ENCODE results near the gene PERCC1. TPM values are rescaled to one million over a fixed set of nuclear protein-coding genes. Genes with fewer than 3 reads are reported as not detected.

Gene PERCC1
- total RNA-seq, 3 donors from 2014 or later: not detected

DNA sequence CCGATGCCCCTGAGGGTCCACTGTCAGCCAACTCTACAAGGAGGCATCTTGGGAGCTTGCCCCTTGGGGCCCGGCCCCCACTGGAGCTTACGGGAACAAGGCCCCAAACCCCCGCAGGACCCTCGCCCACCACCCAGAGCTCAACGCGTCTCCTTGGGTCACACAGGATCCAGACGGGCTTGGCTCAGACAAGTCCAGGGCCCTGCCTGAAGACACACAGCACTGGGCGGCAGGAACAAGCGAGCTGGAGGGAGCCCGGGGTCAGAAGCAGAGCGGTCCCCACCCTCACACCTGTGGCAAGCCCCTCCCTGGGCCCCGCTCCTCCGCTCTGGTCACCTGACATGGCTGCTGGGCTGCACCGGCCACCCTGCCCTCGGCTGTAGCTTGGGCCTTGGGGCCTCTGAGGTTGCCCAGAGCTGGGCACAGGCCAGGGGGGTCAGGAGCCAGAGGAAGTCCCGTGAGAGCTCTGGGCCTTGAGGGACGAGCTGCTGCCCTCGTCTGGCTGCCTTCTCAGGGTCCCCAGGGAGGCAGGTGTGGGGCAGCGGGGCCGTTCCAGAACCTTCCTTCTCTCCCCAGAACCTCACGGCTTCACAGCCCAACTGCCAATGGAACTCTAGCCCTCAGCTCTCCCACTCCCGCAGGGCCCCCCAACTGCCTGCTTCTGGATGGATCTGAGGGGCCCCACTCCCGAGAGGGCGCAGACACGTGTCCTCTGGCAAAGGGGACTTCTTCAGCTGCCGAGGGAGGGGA is 13.3 kb downstream of the PERCC1 start, which contains the start of gene CCDC154:
Gene CCDC154, minus strand, starts transcription at position 577 of the 750 bp plus-strand sequence. Its CDS starts 234 bp downstream, at position 343.
- Histone ChIP-seq H3K27me3 (no peaks in the 10 kb centered on the region), H3K27ac (no peak within 1 kb of the TSS), H3K4me3 (no peak within 1 kb of the TSS), H3K36me3 (no peaks in the 10 kb centered on the region), H3K9me3 (no peaks in the 10 kb centered on the region), H3K4me1 (no peaks in the 10 kb centered on the region)
- no peak for TF ChIP-seq POLR2AphosphoS5 (IDR thresholded peaks at IDR 0.05)
- no peak for TF ChIP-seq POLR2A (IDR thresholded peaks at IDR 0.05)
- TF ChIP-seq, protein P1, sequence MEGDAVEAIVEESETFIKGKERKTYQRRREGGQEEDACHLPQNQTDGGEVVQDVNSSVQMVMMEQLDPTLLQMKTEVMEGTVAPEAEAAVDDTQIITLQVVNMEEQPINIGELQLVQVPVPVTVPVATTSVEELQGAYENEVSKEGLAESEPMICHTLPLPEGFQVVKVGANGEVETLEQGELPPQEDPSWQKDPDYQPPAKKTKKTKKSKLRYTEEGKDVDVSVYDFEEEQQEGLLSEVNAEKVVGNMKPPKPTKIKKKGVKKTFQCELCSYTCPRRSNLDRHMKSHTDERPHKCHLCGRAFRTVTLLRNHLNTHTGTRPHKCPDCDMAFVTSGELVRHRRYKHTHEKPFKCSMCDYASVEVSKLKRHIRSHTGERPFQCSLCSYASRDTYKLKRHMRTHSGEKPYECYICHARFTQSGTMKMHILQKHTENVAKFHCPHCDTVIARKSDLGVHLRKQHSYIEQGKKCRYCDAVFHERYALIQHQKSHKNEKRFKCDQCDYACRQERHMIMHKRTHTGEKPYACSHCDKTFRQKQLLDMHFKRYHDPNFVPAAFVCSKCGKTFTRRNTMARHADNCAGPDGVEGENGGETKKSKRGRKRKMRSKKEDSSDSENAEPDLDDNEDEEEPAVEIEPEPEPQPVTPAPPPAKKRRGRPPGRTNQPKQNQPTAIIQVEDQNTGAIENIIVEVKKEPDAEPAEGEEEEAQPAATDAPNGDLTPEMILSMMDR (IDR thresholded peaks at IDR 0.05): no peak
- intact Hi-C loops (cut with DNase I; ENCODE audit: low total_unique reads): no loop called here
- no peak for DNase-seq (ENCODE audit: low spot score in 2 of 2)

DNA sequence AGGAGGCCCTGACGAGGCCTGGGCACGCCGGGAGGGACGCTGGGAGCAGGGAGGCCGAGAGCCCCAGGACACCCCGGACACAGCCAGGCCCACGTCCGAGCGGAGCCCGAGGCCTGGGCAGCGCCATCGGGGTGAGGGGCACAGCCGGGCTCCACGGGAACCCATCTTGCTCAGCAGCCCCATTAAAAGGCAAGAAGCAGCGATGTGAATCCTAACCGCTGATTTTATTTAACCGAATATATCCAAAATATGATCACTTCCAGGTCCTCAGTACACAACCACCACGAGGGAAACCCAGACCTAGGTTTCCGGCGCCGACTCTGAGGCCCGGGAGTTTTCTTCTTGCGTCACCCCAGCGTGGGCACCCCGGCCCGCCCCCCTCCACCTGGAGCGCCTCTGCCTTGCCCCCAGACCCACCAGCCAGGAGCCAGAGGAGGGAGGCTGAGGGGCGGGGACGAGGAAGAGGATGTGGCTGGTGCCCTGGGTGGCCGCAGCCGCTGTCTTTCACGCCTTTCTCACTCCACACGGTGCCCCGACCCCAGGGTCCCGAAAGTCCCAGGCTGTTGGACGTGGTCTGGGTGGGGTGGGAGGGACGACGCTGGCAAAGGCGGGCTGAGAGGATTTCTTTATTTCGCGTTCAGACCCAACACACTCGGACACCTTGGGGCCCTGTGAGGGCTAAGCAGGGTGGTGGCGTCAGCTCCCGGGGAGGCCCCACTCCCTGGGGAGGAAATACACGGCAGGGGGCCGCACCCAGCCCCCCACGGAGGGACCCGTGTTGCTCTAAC is 14.0 kb downstream of the PERCC1 start:
- TF ChIP-seq POLR2A (IDR thresholded peaks at IDR 0.05): no peak
- TF ChIP-seq POLR2AphosphoS5 (IDR thresholded peaks at IDR 0.05): no peak
- TF ChIP-seq, protein P1 (IDR thresholded peaks at IDR 0.05): no peak
- intact Hi-C loops (cut with DNase I; ENCODE audit: low total_unique reads): no loop called here
- no peak overlapping the region for H3K27ac ChIP-seq
- no peaks in the 10 kb centered on the region for H3K9me3 ChIP-seq
- H3K36me3 ChIP-seq: no peaks in the 10 kb centered on the region
- no peaks in the 10 kb centered on the region for H3K4me1 ChIP-seq
- DNase-seq (ENCODE audit: low spot score in 2 of 2): no peak
- no peaks in the 10 kb centered on the region for H3K27me3 ChIP-seq
- H3K4me3 ChIP-seq: no peak overlapping the region

DNA sequence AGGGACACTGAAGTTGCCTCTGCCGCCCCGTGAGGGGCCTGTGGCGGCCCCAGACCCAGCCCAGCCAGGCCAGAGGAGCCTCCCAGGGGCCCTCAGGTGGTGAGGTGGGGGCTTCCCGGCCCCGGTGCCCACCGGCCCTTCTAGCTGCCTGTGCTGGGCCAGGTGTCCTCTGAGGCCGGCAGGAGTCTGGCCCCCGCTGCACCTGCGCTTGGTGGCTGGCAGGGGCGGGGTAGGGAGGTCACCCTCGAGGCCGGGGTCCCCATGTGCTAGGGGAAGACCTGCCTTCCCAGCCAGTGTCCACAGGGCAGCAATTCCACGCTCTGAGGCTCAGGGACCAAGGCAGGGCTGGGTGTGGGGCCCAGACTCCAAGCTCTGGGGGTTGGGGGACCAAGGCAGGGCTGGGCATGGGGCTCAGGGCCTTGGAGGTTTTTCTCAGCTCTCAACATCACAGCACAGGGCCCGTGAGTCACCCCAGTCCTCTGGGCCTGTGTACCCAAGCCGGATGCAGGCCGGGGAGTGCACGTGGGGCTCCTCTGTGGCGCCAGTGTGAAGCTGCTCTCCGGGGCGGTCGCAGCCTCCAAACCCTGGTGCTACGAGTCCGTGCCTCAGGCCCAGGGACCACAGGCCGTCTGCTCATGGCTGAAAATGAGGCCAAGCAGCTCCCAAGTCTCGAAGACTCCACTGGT is 14.8 kb downstream of the PERCC1 start:
- Histone ChIP-seq H3K9me3 (no peaks in the 10 kb centered on the region), H3K36me3 (no peaks in the 10 kb centered on the region), H3K4me1 (no peaks in the 10 kb centered on the region), H3K27ac (no peak overlapping the region), H3K27me3 (no peaks in the 10 kb centered on the region), H3K4me3 (no peak overlapping the region)
- no peak for DNase-seq (ENCODE audit: low spot score in 2 of 2)
- TF ChIP-seq, protein P1 (IDR thresholded peaks at IDR 0.05): no peak
- TF ChIP-seq POLR2A (IDR thresholded peaks at IDR 0.05): no peak
- TF ChIP-seq POLR2AphosphoS5 (IDR thresholded peaks at IDR 0.05): no peak
- intact Hi-C loops (cut with DNase I; ENCODE audit: low total_unique reads): no loop called here

DNA sequence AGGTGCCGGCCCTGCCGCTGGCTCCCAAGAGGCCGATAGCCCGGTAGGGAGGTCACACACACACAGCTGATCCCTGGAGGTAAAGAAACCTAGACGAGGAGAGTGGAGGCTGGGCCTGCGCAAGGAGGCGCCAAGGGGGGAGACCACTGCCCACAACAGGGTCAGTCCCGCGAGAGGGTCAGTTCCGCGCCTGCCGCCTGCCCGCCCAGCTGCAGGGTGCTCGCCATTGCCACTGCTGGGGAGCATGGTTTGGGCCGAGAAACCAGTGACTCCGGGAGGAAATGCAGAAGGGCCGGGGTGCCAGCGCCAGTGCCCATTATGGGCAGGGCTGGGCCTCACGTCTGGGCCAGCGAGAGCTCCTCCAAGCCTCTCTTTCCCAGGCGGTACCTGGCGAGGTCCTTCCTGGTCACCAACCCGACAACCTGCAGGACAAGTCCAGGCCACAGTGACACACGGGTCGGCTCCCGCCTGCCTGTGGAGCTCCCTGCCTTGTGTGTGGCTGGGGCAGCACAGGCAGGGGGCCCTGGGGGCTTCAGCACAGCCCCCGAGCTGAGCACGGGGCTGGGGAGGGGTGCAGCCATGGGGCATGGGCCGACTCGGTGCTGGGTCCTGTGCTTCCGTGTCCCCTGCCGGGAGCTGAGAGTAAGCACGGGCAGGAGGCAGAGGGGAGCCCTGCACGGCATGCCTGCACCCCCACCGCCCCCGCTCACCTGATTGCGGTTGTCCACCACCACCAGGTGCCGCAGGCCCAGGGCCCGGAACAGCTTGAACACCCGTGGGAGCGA is 15.6 kb downstream of the PERCC1 start:
- no peak for TF ChIP-seq POLR2AphosphoS5 (IDR thresholded peaks at IDR 0.05)
- TF ChIP-seq POLR2A (IDR thresholded peaks at IDR 0.05): no peak
- TF ChIP-seq, protein P1 (IDR thresholded peaks at IDR 0.05): no peak
- no peak for DNase-seq (ENCODE audit: low spot score in 2 of 2)
- no peaks in the 10 kb centered on the region for H3K36me3 ChIP-seq
- no peaks in the 10 kb centered on the region for H3K4me1 ChIP-seq
- no peaks in the 10 kb centered on the region for H3K9me3 ChIP-seq
- H3K27ac ChIP-seq: no peak overlapping the region
- no peaks in the 10 kb centered on the region for H3K27me3 ChIP-seq
- intact Hi-C loops (cut with DNase I; ENCODE audit: low total_unique reads): no loop called here
- H3K4me3 ChIP-seq: no peak overlapping the region
